Panc1 (cell line): Measurements from ENCODE around the gene OPRD1. TPM values are rescaled to one million over a fixed set of nuclear protein-coding genes. Genes with fewer than 3 reads are reported as not detected.

Experiments used
- ATAC-seq: fragments of 200-7000 bp; cut with Tn5 transposase; 2 replicates; pipeline ENCODE4 v1.9.1; 2020; ENCODE audit warnings: mild to moderate bottlenecking, moderate library complexity
- BruUV-seq: library from RNA; stranded (reverse); fragments of 400-500 nt; replicated peaks from 2 replicates; lab custom pipeline; 2021; lab: Mats Ljungman, UMichigan
- CTCF ChIA-PET: fragments of 300-600 bp; sonication (Branson Sonifier 250); formaldehyde crosslinking; loops from one replicate; lab custom pipeline; 2022; ENCODE audit warnings: antibody characterized with exemption; lab: Charles Lee
- POLR2A ChIA-PET: fragments of 300-600 bp; sonication (Branson Sonifier 250); formaldehyde crosslinking; loops from one replicate; lab custom pipeline; 2022; ENCODE audit warnings: antibody characterized with exemption; lab: Charles Lee
- DNase-seq: peaks from one replicate; pipeline ENCODE4 v3.0.0-alpha.2; 2010; ENCODE audit warnings: low read depth, low spot score
- H3K27ac ChIP-seq: 2 replicates; pipeline ENCODE4 v1.5.1; 2011; ENCODE audit warnings: mild to moderate bottlenecking, low read length, inconsistent platforms
- H3K27me3 ChIP-seq: fragments of 200-500 bp; sonication (Bioruptor generic); 2 replicates; pipeline ENCODE4 v1.6.0; 2014; ENCODE audit warnings: low read length, inconsistent platforms; ENCODE audit not compliant: control insufficient read depth, insufficient read depth
- H3K36me3 ChIP-seq: fragments of 200-500 bp; sonication (Bioruptor generic); 2 replicates; pipeline ENCODE4 v1.5.1; 2014; ENCODE audit warnings: inconsistent platforms, mild to moderate bottlenecking, low read length, moderate library complexity; ENCODE audit not compliant: control insufficient read depth, insufficient read depth
- H3K4me1 ChIP-seq: 2 replicates; pipeline ENCODE4 v1.5.1; 2011; ENCODE audit warnings: inconsistent platforms, mild to moderate bottlenecking, low read length, moderate library complexity; ENCODE audit not compliant: control insufficient read depth, insufficient read depth
- H3K4me3 ChIP-seq, 2 experiments: 2 replicates each; pipeline ENCODE4 v1.5.1; 2011 to 2012; ENCODE audit warnings: low read depth in 2 of 2, low read length in 2 of 2, mild to moderate bottlenecking in 2 of 2, inconsistent platforms in 1 of 2, moderate library complexity in 1 of 2
- H3K9me3 ChIP-seq: fragments of 200-500 bp; sonication (Bioruptor generic); 2 replicates; pipeline ENCODE4 v1.5.1; 2014; ENCODE audit warnings: low read depth, mild to moderate bottlenecking, inconsistent platforms, low read length, moderate library complexity; ENCODE audit not compliant: control insufficient read depth, insufficient read depth
- POLR2AphosphoS5 ChIP-seq: IDR thresholded peaks from 2 replicates; pipeline ENCODE4 v1.6.1; 2012; ENCODE audit warnings: mild to moderate bottlenecking, low read depth, low read length, moderate library complexity
- SIN3A ChIP-seq: IDR thresholded peaks from 2 replicates; pipeline ENCODE4 v1.6.1; 2012; ENCODE audit warnings: low read depth, mild to moderate bottlenecking, low read length, moderate library complexity, borderline replicate concordance; ENCODE audit not compliant: insufficient read depth
- TCF7L2 ChIP-seq: IDR thresholded peaks from 2 replicates; pipeline ENCODE4 v1.6.1; 2011; ENCODE audit warnings: mild to moderate bottlenecking, low read depth, low read length, inconsistent platforms
- in situ Hi-C: cut with HindIII; loops from 2 replicates; pipeline ENCODE4 v1.10.0; 2016; ENCODE audit warnings: low sequenced_read_pairs, low pct_unique_long_range_greater_than_20kb
- intact Hi-C: fragments of 100-400 bp; cut with micrococcal nuclease; formaldehyde crosslinking; loops from one replicate; pipeline ENCODE4 v1.10.0; 2022; ENCODE audit not compliant: unreplicated experiment
- total RNA-seq: library from RNA; stranded (reverse); gene quantifications from one replicate; pipeline ENCODE4 v1.2.1, GENCODE V29; 2021; ENCODE audit not compliant: unreplicated experiment
- TF ChIP-seq, protein P1 (sequence below), 2 experiments: IDR thresholded peaks; 2 replicates each; pipeline ENCODE4 v1.6.1; 2011 to 2012; ENCODE audit warnings: low read depth in 2 of 2, control low read depth in 1 of 2, low read length in 1 of 2, mild to moderate bottlenecking in 1 of 2, moderate library complexity in 1 of 2; ENCODE audit not compliant: insufficient read depth in 1 of 2
- TF ChIP-seq, protein P2 (sequence below): fragments of 450-650 bp; IDR thresholded peaks from 2 replicates; pipeline ENCODE4 v1.5.1; 2017; ENCODE audit warnings: mild to moderate bottlenecking

OPRD1 gene
- total RNA-seq, 1 experiment from 2014 or later = 5.4 TPM

DNA sequence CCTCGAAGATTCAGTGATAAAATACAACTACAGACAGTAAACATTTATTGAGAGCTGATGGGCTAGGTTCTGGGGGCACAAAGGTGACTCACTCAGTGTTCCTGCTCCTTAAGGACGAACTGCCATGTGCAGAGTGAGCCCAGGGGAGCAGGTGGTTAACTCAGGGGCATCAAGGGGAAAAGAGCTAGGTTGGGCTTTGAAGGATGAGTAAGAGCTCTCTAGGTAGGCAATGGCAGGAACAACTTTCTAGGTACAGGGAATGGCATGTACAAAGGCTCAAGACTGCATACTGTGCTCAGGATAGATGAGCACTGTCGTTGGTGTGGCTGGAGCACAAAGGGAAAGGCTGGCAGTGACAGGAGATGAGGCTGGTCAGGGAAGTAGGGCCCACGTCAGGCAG is 85.8 kb downstream of the OPRD1 start:
- no peak for DNase-seq
- TF ChIP-seq, protein P1, sequence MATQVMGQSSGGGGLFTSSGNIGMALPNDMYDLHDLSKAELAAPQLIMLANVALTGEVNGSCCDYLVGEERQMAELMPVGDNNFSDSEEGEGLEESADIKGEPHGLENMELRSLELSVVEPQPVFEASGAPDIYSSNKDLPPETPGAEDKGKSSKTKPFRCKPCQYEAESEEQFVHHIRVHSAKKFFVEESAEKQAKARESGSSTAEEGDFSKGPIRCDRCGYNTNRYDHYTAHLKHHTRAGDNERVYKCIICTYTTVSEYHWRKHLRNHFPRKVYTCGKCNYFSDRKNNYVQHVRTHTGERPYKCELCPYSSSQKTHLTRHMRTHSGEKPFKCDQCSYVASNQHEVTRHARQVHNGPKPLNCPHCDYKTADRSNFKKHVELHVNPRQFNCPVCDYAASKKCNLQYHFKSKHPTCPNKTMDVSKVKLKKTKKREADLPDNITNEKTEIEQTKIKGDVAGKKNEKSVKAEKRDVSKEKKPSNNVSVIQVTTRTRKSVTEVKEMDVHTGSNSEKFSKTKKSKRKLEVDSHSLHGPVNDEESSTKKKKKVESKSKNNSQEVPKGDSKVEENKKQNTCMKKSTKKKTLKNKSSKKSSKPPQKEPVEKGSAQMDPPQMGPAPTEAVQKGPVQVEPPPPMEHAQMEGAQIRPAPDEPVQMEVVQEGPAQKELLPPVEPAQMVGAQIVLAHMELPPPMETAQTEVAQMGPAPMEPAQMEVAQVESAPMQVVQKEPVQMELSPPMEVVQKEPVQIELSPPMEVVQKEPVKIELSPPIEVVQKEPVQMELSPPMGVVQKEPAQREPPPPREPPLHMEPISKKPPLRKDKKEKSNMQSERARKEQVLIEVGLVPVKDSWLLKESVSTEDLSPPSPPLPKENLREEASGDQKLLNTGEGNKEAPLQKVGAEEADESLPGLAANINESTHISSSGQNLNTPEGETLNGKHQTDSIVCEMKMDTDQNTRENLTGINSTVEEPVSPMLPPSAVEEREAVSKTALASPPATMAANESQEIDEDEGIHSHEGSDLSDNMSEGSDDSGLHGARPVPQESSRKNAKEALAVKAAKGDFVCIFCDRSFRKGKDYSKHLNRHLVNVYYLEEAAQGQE (IDR thresholded peaks at IDR 0.05; ENCODE audit: insufficient read depth in 1 of 2, low read depth in 2 of 2, low read length in 1 of 2) = no peak
- TF ChIP-seq POLR2AphosphoS5 (no peak), TCF7L2 (no peak), SIN3A (no peak)
- TF ChIP-seq, protein P2, sequence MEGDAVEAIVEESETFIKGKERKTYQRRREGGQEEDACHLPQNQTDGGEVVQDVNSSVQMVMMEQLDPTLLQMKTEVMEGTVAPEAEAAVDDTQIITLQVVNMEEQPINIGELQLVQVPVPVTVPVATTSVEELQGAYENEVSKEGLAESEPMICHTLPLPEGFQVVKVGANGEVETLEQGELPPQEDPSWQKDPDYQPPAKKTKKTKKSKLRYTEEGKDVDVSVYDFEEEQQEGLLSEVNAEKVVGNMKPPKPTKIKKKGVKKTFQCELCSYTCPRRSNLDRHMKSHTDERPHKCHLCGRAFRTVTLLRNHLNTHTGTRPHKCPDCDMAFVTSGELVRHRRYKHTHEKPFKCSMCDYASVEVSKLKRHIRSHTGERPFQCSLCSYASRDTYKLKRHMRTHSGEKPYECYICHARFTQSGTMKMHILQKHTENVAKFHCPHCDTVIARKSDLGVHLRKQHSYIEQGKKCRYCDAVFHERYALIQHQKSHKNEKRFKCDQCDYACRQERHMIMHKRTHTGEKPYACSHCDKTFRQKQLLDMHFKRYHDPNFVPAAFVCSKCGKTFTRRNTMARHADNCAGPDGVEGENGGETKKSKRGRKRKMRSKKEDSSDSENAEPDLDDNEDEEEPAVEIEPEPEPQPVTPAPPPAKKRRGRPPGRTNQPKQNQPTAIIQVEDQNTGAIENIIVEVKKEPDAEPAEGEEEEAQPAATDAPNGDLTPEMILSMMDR = no peak

DNA sequence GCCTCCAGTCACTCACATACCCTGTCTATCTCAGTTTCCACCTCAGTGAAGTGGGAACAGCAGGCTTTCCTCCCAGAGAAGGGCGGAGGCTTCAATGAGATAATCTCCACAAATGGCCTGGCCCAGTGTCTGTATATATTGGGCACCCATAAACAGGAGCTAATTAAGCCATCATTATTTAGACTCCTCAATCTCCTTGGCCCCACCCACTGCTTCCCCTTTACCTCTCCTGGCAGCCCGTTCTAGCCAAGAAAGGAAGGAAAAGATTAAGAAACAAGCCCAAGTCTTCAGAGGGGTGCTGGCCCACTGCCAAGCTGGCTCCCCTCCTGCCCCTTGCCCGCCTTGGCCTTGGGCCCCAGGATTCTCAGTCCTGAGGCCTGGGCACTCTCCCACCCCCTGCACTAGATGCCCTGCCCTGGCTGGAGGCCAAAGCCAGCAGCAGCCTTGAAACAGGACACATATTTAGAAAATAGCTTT is 86.5 kb downstream of the OPRD1 start:
- Histone ChIP-seq H3K9me3 (no peaks in the 10 kb centered on the region), H3K36me3 (no peaks in the 10 kb centered on the region), H3K4me1 (no peaks in the 10 kb centered on the region), H3K27me3 (no peaks in the 10 kb centered on the region), H3K4me3 (no peak overlapping the region), H3K27ac (no peak overlapping the region)
- intact Hi-C loops (no loop called here), in situ Hi-C loops (no loop called here)
- ATAC-seq (no peak), DNase-seq (no peak)
- BruUV-seq = no TSS peak
- ChIA-PET POLR2A (no interaction called here), CTCF (no interaction called here)
- TF ChIP-seq SIN3A = no peak
- TF ChIP-seq TCF7L2 = no peak
- TF ChIP-seq, protein P1 (IDR thresholded peaks at IDR 0.05; ENCODE audit: insufficient read depth in 1 of 2, low read depth in 2 of 2, low read length in 1 of 2) = no peak
- TF ChIP-seq, protein P2 = no peak
- no peak for TF ChIP-seq POLR2AphosphoS5

More for the DNA sequence above, 85.8 kb downstream of the OPRD1 start:
- no peaks in the 10 kb centered on the region for H3K36me3 ChIP-seq
- no TSS peak for BruUV-seq
- in situ Hi-C loops (no loop called here), intact Hi-C loops (no loop called here)
- H3K27me3 ChIP-seq = no peaks in the 10 kb centered on the region
- no peaks in the 10 kb centered on the region for H3K9me3 ChIP-seq
- H3K4me3 ChIP-seq = no peak overlapping the region
- ChIA-PET CTCF (no interaction called here), POLR2A (no interaction called here)
- H3K4me1 ChIP-seq = no peaks in the 10 kb centered on the region
- no peak overlapping the region for H3K27ac ChIP-seq
- ATAC-seq = no peak
